DMS53 treated with DMSO at 0.1 percent for 48 hours (cell line): Measurements from ENCODE around the gene ABCA12.

Source experiments
- DNase-seq: peaks from one replicate; lab custom pipeline; 2025; ENCODE audit not compliant: unreplicated experiment; lab: John Stamatoyannopoulos, UW

Gene ABCA12

DNA sequence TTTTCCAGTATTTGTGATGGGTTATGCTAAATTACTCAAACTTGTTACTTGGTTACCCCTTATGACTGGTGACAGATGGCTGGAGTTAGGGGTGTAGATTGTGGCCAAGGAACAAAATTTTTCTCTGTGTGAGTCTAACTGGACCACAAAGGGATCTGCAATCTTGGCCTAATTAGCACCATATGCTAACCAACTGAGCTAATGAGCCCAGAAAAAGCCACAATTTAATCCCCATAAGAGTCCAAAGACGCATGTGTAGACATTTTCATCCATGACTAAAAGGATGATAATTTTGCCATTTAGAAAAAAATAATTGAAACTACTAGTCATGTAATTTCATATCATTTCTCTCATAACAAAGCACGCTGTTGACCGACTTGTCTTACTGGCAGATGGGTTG, 151.2 kb downstream of the ABCA12 start:
- DNase-seq: no peak

DNA sequence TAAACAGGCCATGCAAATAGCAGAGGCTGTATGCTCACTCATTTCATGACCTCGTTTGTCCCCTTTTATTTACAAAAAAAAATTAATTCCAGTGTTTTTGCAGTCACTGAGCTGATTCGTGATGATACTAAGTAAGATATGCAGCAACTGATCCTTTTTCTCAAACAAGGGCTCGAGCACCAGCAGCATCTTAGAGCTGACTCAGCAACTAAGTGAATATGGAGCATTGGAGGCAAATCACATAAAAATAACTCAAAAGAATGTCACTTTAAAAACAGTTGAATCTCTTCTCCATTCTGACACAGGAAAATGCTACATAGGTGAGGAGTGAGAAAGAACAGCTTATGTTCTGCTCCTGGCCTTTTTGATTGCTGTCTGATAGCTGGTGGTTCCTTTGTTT, 152.8 kb downstream of the ABCA12 start:
- DNase-seq: no peak

DNA sequence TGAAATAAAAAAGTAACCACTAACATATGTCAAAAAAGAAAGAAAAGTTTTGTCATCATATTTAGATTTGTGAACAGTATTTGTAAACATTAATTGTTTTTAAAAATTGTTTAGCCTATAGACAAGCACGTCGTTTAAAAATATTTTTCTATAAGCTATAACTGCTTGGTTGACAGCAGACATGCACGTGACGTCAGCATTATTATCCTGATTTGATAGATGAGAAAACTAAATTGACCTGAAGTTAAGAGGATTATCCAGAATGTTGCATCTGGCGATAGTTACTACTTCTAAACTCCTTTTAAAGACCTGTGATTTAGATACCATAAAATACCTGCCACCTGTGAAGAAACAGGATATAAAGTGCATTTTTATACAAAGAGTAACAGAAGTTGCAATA, 172.0 kb downstream of the ABCA12 start:
- no peak for DNase-seq

DNA sequence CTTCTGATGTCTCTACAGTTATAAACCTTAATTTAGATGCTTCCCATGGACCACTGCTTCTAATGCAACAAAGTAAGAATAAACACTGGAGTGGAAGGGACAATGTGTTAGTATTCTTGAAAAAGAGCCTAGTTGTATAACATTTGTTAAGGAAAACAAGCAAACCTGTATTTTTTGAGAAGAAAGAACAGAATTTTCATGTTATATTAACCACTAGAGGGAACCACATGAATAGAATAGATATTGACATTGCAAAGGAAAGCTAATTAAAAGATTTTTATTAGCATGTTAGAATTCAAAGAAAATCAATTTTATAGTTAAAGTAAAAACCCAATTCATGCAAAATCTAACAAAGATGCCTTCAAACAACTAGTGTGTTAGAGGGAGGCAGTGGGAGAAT, 177.7 kb downstream of the ABCA12 start:
- DNase-seq: no peak

DNA sequence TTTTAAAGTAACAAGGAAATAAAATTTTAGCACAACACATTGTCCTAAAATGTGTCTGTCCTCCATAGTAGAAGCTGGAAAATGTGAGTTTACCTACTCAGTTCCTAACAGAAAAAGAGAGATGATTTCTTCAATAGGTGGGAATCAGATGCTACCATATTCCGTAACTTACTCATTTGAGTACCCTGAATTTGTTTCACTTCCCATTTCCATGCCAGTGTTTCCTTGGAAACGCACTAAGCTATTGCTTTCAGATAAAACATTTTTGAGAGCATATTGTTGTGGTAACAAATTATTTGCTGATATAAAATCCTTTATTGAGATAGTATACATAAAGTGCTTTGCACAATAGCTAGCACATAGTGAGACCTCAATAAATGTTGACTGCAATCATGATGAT, 191.5 kb downstream of the ABCA12 start:
- DNase-seq: no peak

DNA sequence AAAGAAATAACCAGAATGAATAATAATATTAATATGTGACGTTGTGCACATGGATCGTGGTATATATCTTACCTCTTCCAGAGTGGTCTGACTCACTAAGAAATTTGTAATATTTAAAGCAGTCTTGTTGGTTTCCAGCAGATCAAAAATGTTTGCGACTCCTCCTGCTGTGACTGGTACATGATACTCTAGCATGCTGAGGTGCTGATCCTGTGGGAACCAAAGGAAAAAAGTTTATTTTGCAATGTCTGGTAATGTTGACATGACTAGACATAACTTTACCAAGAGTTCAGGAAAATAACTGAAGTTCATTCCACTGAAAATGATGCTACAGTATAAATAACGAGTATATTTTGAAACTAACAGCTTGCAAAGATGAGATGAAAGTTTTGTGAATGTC, 204.4 kb downstream of the ABCA12 start:
- no peak for DNase-seq

DNA sequence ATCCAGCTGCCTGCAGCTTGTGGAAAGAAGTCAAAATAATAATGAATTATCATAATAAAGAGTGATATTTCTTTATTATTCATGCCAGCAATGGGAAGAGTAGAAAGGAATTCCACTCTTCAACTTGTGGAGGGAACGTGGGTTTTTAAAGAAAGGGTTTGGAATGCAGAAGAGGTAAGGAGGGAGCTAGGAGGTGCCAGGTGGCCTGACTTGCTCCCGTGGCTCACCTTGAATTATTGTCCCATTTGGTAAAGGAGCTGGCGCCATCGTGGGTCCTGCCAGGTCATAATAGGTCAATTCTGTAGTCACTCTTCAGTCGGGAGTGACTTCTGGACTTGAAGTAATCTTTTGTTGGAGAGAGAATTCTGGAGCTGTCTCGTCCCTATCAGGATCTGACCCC, 233.8 kb downstream of the ABCA12 start:
- no peak for DNase-seq

DNA sequence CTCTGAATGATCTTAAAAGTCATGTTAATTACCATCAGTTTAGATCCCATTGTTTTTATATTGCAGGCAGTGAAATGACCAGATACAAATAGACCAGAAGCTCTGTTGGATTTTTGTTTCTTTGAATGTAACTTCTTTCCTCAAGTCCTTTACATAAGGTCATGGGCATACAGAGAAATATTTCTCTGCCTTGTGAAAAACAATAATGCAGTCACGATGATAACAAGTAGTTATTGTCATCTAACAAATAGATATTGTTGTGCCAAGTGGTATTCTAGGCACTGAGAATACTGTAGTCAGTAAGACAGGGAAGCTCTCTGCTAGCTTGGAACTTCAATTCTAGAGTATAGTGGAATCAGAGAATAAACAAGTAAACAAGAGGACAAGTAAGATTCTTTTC, 234.2 kb downstream of the ABCA12 start:
- DNase-seq: no peak

DNA sequence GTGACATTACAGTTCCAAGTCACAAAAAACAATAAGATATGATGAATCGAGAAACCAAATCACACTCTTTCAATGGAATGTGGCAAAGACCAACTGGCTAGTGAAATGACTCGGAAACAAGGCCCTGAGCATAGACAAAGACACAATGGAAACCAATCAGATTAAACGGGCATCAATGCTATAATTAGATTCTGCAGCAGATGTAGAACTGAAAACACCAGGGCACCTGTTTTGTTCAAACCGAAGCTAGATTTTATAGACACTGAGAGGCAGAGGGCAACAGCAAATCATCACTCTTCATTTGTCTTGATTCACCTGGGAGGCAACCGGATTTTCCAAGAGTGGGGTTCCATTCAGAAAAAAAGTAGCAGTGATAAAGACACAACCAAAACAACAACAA, 236.1 kb downstream of the ABCA12 start:
- DNase-seq: no peak

DNA sequence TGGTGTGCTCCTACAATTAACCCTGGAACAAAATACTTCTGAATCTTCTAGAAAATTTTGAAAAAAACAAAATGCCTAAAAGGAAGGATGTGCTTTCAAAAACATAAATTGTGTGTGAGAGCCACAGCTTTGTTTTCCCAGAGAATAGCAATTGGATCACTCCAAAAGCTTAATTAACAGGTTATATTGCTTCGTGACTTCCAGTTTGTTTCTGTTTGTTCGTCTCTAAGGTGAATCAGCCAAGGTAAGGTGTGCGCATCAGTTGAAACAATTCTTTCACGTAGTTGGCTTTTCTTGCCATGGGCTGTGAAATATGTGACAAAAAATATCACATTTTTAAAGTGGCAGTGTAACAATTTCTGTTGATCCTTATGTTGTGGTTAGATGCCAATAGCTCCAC, 238.7 kb downstream of the ABCA12 start:
- no peak for DNase-seq

DNA sequence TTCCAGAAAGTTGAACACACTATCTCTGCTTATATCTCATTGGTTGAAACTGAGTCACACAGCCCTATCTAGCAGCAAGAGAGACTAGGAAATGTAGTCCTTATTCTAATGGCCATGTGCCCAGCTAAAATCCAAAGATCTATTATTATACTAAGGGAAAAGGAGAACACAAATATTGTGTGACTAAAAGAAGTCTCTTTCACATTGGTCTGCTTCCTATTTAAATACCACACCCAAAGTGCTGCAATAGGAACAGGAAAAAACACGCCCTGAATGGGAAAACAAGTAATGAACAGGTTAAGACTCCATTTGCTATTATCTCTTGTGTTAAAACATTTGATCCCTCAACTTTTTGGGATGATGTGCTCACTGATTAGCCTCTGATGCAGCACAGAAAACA, 242.2 kb downstream of the ABCA12 start:
- no peak for DNase-seq

DNA sequence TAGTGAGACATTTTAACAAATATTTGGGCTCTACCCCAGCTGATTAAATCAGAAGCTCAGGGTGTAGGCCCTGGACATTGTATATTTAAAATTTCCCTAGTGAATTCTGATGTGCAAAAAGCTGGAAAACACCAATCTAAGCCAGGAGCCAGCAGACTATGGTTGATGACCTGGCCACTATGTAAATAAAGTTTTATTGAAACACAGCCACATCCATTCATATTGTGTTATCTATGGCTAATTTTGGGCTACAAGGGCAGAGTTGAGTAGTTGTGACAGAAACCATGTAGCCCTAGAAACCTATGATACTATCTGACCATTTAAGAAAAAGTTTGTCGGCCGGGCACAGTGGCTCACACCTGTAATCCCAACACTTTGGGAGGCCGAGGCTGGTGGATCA, 243.0 kb downstream of the ABCA12 start:
- DNase-seq: no peak

DNA sequence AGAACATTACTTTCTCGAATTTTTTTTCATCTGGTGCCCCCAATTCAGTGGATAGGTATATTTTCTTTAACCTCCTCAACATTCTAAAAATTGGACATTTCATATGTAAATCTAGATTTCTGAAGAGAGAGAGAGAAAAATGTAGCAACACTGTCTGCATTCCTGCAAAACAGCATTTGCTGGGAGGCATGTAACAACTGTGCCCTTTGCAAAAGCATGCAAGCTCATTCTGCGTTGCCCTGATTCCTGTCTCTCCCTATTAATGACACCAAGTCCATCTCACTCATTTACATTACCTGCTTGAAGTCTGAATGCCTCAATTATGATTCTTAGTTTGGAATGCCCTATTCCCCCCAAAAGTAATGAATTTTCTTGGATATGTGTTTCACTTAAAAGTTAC, 249.1 kb downstream of the ABCA12 start:
- DNase-seq: no peak

DNA sequence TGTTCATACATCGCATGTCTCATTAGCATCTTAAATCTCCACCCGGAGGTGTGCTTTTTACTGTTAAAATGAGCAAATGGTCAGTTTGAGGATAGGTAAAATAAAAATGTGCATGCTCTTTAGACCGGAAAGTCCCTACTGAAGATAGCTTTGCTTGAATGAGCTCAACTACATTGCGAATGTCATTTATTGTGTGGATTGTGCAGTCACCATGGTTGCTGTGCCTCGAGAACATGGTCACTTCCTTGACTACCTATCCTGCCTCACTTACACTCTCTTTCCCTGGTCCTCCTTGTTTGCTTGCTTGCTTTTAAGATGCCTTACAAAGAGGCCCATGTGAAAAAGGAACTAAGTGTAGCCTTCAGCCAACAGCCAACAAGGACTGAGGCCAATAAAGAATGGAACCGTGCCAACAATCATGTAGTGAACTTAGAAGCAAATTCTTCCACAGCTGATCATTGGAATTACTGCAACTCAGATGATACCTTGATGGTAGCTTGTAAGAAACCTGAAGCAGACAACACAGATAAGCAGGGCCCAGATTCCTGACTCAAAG, 256.7 kb downstream of the ABCA12 start:
- no peak for DNase-seq
